Measurements from ENCODE around the gene MORC1. TPM values are rescaled to one million over a fixed set of nuclear protein-coding genes. Genes with fewer than 3 reads are reported as not detected.

Gene MORC1
- total RNA-seq, 2 donors from 2014 or later = not detected

DNA sequence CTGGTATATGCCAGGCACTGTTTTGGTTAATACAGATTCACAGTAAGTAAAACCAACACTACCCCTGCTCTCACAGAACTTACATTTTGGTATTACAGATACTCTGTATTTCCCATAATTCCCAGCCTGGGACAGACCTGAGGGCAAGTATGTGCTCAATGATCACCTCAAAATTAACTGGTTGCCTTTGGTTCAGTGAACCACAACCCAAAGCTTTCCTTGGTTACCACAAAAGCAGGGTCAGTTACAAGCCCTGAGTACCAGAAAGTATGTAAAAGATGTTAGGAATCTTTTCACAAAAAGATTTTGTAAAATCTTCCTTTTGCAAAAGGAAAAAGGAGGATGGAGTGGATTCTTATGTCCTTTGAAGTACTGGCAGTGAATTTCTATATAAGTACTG, 92.0 kb downstream of the MORC1 start:
- H3K27ac ChIP-seq = no peak overlapping the region
- no peaks in the 10 kb centered on the region for H3K36me3 ChIP-seq
- TF ChIP-seq, protein P1, sequence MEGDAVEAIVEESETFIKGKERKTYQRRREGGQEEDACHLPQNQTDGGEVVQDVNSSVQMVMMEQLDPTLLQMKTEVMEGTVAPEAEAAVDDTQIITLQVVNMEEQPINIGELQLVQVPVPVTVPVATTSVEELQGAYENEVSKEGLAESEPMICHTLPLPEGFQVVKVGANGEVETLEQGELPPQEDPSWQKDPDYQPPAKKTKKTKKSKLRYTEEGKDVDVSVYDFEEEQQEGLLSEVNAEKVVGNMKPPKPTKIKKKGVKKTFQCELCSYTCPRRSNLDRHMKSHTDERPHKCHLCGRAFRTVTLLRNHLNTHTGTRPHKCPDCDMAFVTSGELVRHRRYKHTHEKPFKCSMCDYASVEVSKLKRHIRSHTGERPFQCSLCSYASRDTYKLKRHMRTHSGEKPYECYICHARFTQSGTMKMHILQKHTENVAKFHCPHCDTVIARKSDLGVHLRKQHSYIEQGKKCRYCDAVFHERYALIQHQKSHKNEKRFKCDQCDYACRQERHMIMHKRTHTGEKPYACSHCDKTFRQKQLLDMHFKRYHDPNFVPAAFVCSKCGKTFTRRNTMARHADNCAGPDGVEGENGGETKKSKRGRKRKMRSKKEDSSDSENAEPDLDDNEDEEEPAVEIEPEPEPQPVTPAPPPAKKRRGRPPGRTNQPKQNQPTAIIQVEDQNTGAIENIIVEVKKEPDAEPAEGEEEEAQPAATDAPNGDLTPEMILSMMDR (IDR thresholded peaks at IDR 0.05) = no peak
- no peaks in the 10 kb centered on the region for H3K9me3 ChIP-seq
- no peaks in the 10 kb centered on the region for H3K27me3 ChIP-seq
- no peak overlapping the region for H3K4me3 ChIP-seq
- DNase-seq (ENCODE audit: low spot score) = no peak
- H3K4me1 ChIP-seq = no peaks in the 10 kb centered on the region

DNA sequence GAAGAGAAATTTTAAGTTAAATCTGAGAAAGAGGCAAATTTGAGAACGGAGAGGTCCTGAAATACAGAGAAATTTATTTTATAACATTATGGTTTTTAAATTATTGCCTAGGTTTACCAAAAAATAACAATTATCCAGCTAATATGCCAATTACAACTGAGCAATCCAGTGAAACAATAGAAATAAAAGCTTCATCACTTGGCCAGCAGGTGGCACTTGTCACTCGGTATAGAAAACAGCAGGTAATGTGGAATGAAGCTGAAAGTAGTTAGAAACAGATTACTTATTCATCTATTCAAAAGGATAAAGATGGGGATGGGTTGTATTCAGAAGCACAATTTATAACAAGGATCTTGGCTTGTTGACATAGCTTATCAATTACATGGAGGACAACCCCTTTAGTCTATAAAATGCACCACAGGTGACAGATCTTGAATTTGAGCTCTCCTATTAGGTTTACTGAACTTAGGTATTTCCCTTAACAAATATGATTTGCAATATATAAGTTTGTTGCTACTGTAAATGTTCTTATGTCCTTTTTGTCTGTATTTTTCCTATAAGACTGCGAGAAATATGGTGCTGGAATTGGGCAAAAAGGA, 94.2 kb downstream of the MORC1 start:
- Histone ChIP-seq H3K9me3 (no peaks in the 10 kb centered on the region), H3K4me1 (no peaks in the 10 kb centered on the region), H3K27ac (no peak overlapping the region), H3K36me3 (no peaks in the 10 kb centered on the region), H3K4me3 (no peak overlapping the region), H3K27me3 (no peaks in the 10 kb centered on the region)
- TF ChIP-seq, protein P1 (IDR thresholded peaks at IDR 0.05) = peak; percentile 27 to 70
- no peak for DNase-seq (ENCODE audit: low spot score)

DNA sequence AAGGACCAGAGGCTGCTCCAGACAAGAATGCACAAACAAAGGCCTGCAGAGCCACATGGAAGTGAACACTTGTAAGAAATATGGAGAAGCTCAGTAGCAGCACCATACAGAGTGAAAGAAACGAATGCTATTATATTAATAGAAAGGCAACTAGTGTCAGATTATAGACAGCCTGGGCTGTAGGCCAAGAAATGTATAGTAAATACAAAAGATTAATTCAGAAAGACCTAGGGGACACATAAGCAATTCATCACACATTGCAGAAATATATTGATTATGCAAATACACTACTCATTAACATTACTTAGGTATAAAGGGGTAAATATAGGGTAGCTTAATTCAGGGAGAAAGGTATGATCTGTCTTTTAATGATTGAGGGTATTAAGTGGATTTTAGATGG, 94.8 kb downstream of the MORC1 start:
- TF ChIP-seq, protein P1 (IDR thresholded peaks at IDR 0.05) = no peak
- Histone ChIP-seq H3K4me1 (no peaks in the 10 kb centered on the region), H3K27me3 (no peaks in the 10 kb centered on the region), H3K27ac (no peak overlapping the region), H3K4me3 (no peak overlapping the region), H3K9me3 (no peaks in the 10 kb centered on the region), H3K36me3 (no peaks in the 10 kb centered on the region)
- DNase-seq (ENCODE audit: low spot score) = no peak

DNA sequence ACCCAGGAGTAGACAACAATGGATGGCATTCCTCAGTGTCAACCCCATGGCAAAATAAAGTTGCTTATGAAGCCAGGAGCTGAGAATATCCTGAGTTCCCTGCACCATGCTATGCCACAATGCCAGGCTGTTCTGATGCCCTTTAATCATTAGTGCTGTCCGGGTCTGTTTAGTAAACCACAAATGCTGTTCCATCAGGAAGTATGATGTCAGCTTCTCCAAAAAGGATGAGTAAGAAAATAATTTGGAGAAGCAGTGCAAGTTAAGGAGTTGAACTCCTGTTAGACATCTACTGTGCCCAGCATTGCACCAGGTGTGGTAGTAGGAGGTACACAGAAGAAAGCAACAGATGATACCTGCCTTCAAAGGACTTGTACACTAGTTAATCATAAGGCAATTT, 96.4 kb downstream of the MORC1 start:
- Histone ChIP-seq H3K27ac (no peak overlapping the region), H3K4me3 (no peak overlapping the region), H3K4me1 (no peaks in the 10 kb centered on the region), H3K36me3 (no peaks in the 10 kb centered on the region), H3K27me3 (no peaks in the 10 kb centered on the region), H3K9me3 (no peaks in the 10 kb centered on the region)
- TF ChIP-seq, protein P1 (IDR thresholded peaks at IDR 0.05) = no peak
- DNase-seq (ENCODE audit: low spot score) = no peak

DNA sequence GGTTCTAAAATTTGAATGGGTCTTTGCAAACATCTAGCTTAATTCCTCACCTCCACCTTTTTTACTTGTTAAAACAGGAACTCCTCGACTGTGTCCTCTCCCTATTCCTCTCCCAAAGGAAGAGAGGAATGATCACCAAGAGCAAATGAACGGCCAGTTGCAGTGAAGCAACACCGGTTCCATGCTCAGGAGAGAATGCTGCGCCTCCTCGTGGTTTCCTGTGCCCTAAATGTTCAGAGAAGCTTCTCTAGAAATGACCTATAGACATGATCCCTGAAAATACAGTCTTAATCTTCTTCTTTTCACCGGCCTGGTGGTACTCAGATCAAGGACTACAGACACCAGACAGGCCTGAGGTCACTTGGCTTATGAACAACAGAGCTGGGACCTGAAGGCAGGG, 99.1 kb downstream of the MORC1 start:
- no peak for DNase-seq (ENCODE audit: low spot score)
- Histone ChIP-seq H3K36me3 (no peaks in the 10 kb centered on the region), H3K27ac (no peak overlapping the region), H3K4me1 (no peaks in the 10 kb centered on the region), H3K27me3 (no peaks in the 10 kb centered on the region), H3K4me3 (no peak overlapping the region), H3K9me3 (no peaks in the 10 kb centered on the region)
- TF ChIP-seq, protein P1 (IDR thresholded peaks at IDR 0.05) = no peak

DNA sequence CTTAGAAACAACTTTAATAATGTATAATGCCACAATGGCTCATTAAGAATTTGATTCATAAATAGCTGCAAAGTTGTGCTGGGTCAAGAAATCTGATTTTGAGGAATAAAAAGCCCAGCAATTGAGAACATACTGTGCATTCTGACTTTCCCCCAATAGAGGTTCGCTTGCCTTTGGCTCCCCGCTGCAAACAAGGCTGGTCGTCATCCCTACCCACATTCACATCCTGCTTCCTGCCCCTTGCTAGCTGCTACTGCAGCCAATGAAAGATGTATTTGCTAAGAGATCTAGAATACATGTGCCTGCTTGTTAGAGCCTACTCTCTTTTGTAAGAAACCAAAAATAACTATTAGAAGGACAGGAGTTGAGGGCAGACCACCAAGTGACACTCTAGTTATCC, 112.5 kb downstream of the MORC1 start:
- no peak for DNase-seq (ENCODE audit: low spot score)
- no peaks in the 10 kb centered on the region for H3K9me3 ChIP-seq
- no peak overlapping the region for H3K4me3 ChIP-seq
- H3K27me3 ChIP-seq = no peaks in the 10 kb centered on the region
- no peaks in the 10 kb centered on the region for H3K36me3 ChIP-seq
- no peaks in the 10 kb centered on the region for H3K4me1 ChIP-seq
- H3K27ac ChIP-seq = no peak overlapping the region
- TF ChIP-seq, protein P1 (IDR thresholded peaks at IDR 0.05) = no peak

Measured in right atrium auricular region (tissue), 2 donors.